HG02759 (cell line): ENCODE measurements around the gene ZNF324.
A peak's percentile ranks its signal among the peaks of the same experiment; 100 is the strongest.
"Not testable (repeated sequence)": the region's sequence is repeated elsewhere in the genome, so short reads cannot be mapped to it uniquely, and the experiment has no call there.

Experiments
- ATAC-seq: cut with Tn5 transposase; IDR thresholded peaks from one replicate; pipeline ENCODE4 v1.9.1; 2021; ENCODE audit warnings: mild to moderate bottlenecking, moderate library complexity; ENCODE audit not compliant: unreplicated experiment

Gene ZNF324

DNA sequence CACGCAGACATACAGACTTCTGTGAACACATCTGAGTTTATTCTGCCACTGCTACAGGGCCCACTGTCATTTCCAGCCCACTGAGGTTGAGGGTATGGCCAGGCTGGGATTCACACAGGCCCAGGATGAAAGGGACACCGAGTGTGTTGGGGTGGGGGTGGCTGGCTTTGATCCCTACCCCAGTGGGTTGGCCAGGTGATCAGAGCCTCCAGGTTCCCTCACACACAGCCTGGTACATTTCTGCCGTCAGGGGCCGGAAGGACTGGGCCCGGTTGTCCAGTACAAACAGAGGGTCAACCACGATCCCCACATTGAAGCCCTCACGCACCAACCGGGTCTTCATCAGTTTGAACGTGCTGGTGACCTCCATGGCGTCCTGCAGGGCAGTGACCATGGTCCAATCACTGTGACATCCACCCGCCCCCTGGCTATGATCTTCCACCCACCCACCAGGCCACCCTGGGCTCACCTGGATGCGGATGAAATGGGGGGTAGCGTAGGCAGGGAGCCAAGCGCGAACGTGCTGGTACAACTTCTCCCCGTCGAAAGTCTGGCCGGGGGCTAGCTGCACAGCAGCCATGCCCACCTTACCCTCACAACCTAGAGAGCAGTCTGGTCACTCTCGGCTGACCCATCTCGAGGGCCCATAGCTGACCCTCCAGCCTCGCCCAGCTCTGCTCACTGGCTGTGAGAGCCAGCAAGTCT is 31.6 kb downstream of the ZNF324 start:
- no peak for ATAC-seq

DNA sequence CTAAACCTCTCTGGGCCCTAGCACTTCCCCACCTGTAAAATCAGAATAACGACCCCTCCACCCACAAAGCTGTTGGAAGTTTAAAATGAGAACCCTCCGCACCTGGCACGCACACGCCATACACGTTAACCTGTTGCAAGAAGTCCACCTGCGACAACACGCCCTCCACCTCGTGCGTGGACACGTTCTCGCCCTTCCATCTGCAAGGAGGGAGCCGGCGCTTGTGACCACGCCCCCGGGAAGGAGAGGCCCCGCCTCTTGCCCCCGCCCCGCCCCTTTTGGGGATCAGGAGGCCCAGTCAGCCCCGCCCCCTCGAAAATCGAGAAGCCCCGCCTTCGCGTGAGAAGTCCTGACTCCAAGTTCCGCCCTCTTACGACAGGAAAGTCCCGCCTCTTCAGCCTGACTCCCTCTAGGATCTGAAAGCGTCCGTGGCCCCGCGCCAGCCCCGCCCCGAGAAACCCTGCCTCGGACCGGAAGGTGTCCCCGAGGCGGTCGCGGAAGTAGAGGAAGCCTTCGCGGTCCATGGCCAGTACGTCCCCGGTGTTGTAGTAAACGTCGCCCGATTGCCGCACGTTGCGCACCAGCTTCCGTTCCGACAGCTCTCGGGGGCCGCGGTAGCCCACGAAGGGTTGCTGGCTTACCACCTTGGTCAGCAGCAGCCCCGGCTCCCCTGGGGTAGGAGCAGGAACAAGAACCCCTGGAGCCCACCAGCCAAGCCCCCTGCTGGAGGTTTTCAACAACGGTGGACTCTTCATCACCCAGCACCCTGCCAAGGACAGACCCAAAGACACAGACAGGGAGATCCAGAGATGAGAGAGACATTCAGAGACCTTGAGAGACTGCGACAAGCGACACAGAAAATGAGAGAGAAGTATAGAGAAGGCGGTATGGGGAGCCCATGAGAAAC is 32.4 kb downstream of the ZNF324 start:
- peak; percentile 91 for ATAC-seq

DNA sequence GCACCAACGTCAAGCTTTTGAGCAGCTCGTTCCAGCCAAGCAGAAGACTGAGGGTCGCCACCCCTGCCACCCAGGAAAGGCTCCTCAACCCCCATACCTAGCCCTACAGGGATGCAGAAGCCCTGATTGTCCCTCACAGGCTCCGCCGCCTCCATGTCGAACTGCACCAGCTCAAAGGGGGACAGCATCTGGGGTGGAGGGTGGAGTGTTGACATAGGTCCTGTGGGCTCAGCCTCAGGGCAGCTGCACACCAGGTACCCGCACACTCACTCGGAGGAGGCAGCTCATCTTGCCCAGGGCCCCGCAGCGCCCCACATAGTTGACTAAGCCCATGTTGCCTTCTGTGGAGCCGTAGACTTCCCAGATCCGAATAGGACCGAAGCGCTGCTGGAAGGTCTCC is 33.4 kb downstream of the ZNF324 start:
- ATAC-seq: no peak

DNA sequence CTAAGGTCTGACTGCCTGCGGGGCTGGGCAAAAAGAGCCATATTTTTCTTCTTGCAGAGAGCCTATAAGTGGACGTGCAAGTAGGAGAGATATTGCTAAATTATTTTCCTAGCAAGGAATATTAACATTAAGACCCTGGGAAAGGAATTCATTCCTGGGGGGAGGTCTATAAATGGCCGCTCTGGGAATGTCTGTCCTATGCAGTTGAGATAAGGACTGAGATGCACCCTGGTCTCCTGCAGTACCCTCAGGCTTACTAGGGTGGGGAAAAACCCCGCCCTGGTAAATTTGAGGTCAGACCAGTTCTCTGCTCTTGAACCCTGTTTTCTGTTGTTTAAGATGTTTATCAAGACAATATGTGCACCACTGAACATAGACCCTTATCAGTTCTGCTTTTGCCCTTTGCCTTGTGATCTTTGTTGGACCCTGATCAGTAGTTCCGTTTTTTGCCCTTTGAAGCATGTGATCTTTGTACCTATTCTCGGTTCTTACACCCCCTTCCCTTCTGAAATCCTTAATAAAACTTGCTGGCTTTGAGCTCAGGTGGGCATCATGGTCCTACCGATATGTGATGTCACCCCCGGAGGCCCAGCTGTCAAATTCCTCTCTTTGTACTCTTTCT is 40.8 kb downstream of the ZNF324 start:
- ATAC-seq: not testable (repeated sequence)

DNA sequence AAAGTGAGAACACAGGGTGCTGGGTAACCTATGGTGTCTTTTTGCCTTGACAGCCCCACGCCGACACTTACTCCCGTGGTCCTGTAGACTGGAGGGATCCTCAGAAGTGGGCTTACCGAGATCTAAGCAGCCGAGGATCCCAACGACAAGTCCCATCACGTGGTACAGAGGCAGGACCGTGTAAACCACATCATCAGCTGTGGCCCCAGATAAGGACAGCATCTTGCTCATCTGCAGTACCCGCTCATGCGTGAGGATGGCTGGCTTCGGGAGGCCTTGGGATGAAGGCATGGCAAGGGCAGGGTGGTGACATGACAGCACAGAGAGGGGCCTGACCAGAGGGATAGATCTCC is 42.8 kb downstream of the ZNF324 start:
- ATAC-seq: no peak

DNA sequence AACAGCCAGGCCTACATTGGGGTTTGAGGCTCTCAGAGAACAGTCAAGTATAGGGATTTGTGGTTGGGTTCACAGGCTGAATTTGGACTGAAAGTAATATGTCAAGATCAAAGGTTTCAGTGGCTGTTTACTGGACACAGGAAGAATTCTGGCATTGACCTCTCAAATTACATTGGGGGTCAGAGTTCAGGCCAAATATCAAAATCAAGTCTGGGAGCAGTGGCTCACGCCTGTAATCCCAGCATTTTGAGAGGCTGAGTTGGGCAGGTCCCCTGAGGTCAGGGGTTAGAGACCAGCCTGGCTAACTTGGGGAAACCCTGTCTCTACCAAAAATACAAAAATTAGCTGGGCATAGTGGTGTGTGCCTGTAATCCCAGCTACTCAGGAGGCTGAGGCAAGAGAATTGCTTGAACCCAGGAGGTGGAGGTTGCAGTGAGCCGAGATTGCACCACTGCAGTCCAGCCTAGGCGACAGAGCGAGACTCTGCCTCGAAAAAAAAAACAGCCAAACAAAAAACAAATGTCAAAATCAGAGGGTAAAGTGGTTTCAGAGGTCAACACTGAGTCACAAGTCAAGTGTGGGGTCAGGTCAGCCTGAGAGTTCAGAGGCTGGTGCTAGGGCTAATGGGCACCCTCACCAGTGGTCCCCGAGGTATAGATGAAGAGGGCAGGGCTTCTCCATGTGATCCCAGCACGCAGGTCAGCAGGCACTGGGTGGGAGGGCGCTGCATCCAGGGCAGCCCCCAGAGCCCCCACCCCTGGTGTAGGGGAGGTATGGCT is 43.4 kb downstream of the ZNF324 start:
- ATAC-seq: no peak

DNA sequence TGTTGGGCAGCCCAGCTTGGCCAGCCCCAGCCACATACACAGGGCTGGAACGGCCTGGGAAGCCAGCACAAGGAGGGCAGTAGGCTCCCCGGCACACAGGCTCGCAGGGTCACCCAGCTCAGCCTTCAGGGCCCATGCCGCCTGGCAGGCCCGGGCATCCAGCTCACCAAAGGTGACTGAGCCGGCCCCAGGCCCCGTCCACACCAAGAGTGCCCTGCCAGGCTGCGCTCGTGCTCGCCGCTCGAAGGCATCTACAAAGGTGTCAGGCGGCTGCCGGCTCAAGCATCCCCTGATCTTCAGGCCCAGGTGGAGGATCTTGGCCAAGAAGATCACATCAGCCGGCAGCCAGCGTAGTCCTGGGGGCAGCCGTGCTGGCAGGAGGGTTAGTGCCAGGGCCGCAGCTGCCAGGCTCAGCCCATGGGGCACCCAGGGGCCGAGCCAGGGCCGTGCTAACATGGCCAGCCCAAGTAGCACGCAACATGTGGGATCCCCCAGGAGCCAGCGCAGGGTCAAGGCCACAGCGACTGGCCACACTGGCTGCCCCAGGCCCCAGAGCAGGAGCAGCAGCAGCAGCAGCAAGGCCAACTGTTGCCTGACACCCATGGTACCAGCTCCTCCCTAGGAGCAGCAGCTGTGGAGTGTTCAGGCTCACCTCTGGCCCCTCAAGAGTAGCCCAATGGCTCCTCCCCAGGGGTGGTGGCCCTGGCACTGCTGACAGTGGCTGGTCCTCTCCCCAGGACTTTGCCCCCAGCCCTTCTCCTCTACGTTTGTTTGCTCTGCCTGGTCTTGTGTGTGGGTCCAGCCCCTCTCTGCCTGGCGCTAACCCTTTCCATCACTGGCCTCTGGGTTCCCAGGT is 44.7 kb downstream of the ZNF324 start, which contains the start of gene SLC27A5:
SLC27A5 (minus strand) TSS at position 640 of the 856 bp plus-strand sequence; CDS start at position 603, 37 bp downstream.
- no peak for ATAC-seq

DNA sequence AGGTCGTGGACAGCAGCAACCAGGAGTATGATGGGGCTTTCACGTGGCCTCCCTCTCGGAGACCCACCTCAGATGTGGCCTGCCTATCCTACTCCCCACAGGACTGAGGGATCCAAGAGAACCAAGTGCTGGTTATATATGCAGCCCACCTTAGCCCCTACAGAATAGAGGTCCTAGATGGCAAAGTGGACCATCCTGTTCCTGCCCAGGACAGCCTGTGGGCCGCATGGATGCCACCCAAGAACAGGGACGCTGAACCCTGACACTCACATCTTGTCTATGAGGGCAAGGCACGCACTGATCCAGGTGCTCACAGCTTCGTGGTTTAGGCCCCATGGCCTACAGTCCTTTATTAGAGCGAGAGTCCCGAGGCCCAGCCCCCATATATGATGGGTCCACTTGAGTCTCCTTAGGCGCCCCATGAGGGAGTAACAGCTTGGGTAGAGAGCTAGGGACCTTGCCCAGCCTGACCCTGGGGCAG is 46.4 kb downstream of the ZNF324 start:
- ATAC-seq: no peak

DNA sequence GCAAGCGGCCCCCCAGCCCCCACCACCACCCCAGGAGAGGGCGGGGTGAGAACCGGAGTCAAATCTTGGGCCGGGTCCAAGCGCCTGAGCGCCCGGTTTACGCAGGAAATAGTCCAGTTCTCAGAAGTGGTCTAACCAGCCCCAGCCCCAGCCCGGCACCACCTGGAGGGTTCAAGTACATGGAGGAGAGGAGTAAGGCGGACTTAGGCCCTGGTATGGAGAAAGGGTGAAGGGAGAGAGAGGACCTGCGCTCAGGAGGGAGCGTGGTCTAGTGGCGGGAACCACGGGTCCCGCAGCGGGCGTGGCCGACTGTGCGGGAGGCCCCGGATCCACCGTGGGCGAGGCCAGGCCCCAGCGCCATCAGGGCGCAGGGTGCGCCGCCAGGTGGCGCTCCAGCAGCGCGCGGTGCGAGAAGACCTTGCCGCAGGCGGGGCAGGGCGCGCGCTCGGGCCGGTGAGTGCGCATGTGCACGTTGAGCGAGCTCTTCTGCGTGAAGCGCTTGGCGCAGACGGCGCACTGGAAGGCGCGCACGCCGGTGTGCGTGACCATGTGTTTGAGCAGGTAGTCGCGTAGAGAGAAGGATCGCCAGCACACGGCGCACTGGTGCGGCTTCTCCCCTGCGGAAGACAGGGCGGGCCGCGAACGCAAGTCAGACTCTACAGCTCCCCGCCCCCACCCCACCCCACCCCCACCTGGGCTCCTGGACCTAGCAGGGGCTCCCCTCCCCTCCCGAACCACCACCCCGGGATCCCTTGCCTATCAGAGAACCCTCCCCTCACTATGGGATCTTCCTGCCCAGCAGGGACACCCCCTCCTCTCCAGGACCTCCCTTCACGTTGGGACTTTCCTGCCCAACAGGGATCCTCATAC is 47.0 kb downstream of the ZNF324 start:
- ATAC-seq: peak; percentile 83

DNA sequence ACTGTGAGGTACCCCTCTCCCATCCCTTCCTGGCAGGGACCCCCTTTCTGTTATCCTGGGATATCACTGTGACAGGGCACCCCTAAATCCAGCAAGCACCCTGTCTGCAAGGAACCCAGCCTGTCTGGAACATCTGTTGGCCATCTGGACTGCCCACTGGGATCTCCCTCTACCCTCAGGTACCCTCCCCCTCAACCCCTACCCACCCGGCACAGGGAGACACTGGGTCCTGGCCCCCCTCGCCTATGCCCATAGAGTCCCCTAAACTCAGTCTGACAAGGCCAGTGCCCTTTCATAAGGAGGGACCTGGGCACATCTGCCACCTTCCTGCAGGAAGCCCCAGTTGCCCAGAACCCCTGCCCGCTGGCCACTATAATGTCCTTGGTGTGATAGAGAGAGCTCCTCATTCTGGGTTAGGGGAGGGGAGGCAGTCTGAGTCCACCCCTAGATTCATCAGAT is 47.7 kb downstream of the ZNF324 start:
- no peak for ATAC-seq

DNA sequence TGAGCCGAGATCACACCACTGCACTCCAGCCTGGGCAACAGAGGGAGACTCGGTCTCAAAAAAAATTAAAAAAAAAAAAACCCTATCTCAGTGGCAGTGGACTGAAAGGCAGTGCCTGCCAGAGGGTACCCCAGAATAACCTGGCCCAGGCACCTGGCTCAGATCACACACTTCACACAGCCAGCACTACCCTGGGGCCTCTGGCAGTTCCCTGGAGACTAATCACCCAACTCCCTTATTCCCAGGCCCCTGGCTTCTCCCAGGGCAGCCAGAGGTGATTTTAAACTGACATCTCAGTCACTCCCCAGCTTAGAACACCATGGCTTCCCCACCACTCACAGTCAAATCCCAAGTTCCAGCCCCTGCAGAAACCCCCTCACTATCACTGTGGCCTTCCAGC is 48.4 kb downstream of the ZNF324 start:
- ATAC-seq: no peak

DNA sequence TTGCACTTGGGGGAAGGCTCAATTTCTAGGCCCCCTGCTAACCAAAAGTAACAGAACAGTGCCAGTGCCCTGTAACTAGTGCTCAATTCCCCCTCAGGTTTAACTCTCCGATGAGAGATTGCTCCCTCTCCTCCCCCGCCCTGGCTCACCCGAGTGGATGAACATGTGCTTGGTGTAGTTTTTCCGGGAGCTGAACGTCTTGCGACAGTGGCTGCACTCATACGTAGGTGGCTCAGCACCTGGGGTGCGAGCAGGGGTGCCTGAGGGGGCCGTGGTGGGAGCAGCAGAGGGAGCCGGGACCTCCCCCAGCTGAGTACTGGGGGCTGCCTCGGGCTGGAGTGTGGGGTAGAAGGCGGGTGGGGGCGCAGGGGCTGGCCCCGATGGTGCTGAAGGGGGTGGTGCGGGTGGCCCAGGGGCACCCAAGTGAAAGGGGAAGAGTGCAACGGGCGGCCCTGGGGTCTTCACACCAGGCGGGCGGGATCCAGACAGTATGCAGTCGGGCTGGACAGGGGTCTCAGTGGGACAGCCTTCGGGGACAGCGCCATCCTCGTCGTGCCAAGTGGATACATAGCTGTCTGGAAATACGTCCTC is 49.5 kb downstream of the ZNF324 start:
- ATAC-seq: no peak

DNA sequence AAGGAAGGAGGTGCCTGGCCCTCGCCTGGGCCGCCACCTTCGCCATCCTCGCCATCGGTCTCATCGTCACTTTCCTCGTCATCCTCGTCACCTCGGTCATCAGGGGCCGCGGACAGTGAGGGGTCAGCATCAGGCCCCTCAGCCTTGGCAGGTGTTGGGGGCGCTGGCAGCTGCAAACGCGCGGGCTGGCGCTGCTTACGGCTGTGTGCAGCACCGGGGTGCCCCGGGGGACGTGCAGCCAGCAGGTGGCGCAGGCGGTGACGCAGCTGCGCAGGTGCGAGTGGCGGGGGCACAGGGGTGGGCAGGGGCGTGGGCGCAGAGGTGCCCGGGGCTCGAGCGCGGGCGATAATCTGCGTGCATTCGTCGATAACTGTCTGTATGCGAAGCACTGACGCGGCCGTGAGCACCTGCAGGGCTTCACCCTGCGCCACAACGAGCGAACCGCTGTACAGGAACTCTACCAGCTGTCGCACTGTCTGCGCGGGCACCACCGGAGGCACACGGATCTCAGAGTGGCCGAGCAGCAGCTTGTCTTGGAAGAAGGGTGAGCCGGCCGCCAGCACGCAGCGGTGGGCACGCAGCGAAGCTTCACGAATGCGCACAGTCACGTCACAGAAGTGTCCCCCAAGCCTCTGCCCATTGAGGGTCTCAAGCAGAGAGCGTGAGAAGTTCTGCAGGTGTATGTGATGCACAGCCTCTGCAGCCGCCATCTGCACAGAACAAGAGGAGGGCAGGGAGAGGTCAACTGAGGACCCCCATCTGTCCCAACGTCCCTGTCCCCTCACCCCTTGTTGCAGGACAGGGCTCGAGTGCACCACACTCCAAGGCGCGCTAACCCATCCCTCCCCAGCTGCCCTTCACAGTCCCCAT is 50.3 kb downstream of the ZNF324 start:
- no peak for ATAC-seq

DNA sequence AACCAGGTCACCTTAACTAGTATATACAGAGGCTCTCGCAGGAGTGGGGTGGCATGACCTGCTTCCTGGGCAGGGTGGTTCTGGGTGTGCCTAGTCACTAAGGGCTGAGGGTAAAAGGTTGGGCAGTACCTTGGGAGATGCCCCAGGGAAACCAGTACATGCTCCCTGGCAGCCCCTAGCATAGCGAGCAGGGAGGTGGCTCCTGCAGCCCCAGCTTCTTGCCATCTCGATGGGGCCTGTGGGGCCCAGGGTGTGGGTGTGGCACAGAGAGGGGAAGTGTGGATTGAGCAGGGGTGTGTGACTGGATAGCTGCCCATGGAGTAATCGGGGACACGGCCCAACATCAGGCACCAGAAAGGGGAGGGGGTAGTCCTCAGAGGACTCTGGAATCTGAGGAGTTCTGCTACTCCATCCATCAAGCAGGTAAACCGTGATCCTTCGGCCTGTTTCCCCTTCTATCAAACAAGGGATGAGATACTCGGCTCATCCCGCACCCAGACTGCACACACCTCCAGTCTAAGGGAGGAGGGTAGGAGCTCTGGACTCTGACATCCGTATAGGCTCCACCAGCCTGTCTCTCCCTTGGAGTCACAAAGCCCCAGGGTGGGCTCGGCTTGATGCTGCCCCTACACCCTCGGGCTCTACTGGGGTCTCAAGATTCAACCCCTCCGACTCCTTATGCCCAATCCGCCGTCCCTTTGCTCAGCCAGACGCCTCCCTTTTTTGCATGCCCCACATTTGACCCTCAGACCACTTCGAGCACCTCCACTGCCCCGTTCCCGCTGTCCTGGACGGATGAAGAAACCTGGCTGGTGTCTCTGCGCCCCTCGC is 51.6 kb downstream of the ZNF324 start:
- ATAC-seq: no peak

DNA sequence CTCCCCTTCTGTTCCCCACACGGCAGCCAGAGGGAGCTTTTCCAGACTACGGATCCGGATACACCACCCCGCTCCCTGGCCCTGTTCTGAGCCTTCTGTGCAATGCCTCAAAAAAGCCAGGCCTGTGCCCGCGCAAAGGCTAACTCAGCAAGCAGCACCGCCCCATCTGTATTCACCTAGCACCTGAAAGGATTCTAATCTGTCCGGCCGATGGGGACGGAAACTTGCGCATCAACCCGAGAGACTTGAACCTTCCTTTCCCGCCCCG is 52.1 kb downstream of the ZNF324 start:
- peak; percentile 9 for ATAC-seq

DNA sequence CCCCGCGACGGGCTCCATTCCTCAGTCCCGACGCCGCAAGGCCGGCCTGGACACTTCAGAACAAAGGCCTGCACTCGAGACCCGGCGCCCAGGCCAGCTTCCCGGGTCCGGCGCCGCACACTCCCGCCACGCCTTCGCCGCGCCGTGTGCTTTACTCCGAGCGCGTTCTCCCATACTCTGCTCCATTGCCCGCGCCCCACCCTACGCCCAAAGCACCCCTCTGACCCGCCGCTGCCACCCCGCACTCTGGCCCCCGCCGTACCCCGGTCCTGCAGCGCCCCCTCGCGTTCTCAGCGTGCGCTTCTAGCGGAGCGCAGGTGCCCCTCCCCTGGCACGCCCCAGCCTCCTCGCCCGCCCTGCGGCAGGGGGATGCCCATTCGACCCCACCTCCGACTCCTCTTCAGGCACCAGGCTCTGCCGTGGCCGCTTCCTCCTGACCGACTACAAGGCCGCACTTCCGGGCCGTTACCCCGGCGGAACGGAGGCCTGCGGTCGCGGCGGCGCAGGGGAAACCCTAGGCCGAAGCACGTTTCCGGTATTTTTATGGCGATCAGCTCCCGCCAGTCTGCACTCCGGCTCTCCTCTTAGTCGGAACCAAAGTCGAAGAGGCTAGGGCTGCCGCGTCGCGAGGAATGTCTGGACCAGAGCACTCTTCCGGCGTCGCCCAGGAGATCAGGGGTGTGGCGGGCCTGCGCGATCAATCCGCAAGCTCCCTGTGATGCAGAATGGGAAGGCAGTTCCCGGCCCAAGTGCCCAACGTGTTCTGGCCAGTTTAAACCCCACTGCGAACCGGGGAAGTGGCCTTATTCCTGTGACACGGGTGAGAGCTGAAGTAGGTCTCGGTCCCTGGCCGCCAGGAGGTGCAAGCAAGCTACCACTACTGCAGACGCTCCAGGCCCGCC is 52.7 kb downstream of the ZNF324 start, which contains the start of gene ZBTB45:
ZBTB45 (minus strand) TSS at position 456 of the 902 bp plus-strand sequence. CDS start 2,137 bp downstream, outside the sequence.
- ATAC-seq: peak; percentile 80
